T-cell (primary cell): ENCODE results near the gene ARPC4. TPM values are rescaled to one million over a fixed set of nuclear protein-coding genes. Genes with fewer than 3 reads are reported as not detected.
"Not testable (repeated sequence)": the region's sequence is repeated elsewhere in the genome, so short reads cannot be mapped to it uniquely, and the experiment has no call there.

Experiments used
- ATAC-seq, 4 experiments: fragments of 200-7000 bp in 3 of 4; fragments of 150-1000 bp in 1 of 4; cut with Tn5 transposase; replicated peaks in 1 of 4; 1 replicate in 3 of 4; 2 replicates in 1 of 4; pipeline ENCODE4 v1.10.0; 2021; ENCODE audit warnings: moderate library complexity in 3 of 4, mild to moderate bottlenecking in 2 of 4, moderate number of reproducible peaks in 1 of 4
- CTCF ChIA-PET, 2 donors: fragments of 300-600 bp; sonication (Branson Sonifier 250); formaldehyde crosslinking; loops; one replicate each; lab custom pipeline; 2022; ENCODE audit warnings: antibody characterized with exemption in 2 of 2; lab: Charles Lee
- POLR2A ChIA-PET, 2 donors: fragments of 300-600 bp; sonication (Branson Sonifier 250); formaldehyde crosslinking; loops; one replicate each; lab custom pipeline; 2022; ENCODE audit warnings: antibody characterized with exemption in 2 of 2; lab: Charles Lee
- DNase-seq, 35 experiments: peaks; one replicate each; pipeline versions ENCODE4 v3.0.0 to v3.0.0-alpha.2; 2013 to 2023
- H3K27ac ChIP-seq: one replicate; pipeline ENCODE4 v1.5.1; 2013; ENCODE audit warnings: low read length
- H3K27me3 ChIP-seq, 2 experiments: replicated peaks in 1 of 2; 1 replicate in 1 of 2; 2 replicates in 1 of 2; pipeline versions ENCODE4 v1.6.1 to v1.7.0; 2013; ENCODE audit warnings: low read length in 1 of 2, mixed read lengths in 1 of 2; ENCODE audit not compliant: control insufficient read depth in 2 of 2, insufficient read depth in 2 of 2; ENCODE audit errors: extremely low read depth in 1 of 2
- H3K36me3 ChIP-seq, 2 donors: 1 replicate in 1 of 2; 2 replicates in 1 of 2; pipeline versions ENCODE4 v1.6.1 to v1.7.0; 2013; ENCODE audit warnings: low read length in 1 of 2; ENCODE audit not compliant: control insufficient read depth in 2 of 2, insufficient read depth in 1 of 2; ENCODE audit errors: extremely low read depth in 1 of 2
- H3K4me1 ChIP-seq, 2 experiments: 1 replicate in 1 of 2; 2 replicates in 1 of 2; pipeline versions ENCODE4 v1.6.1 to v1.7.0; 2013; ENCODE audit warnings: low read length in 2 of 2, mixed read lengths in 1 of 2; ENCODE audit not compliant: insufficient read depth in 2 of 2, control insufficient read depth in 1 of 2; ENCODE audit errors: extremely low read depth in 1 of 2
- H3K4me3 ChIP-seq, 2 donors: 1 replicate in 1 of 2; 2 replicates in 1 of 2; pipeline versions ENCODE4 v1.5.1 to v1.7.0; 2013; ENCODE audit warnings: mild to moderate bottlenecking in 2 of 2, low read length in 1 of 2, moderate library complexity in 1 of 2; ENCODE audit not compliant: control insufficient read depth in 1 of 2; ENCODE audit errors: extremely low read depth in 1 of 2
- H3K9me3 ChIP-seq: 2 replicates; pipeline ENCODE4 v1.7.0; 2013
- H3K27ac Mint-ChIP-seq, 2 donors: one replicate each; pipeline ENCODE4 v1.8.0; 2020 to 2021; ENCODE audit warnings: mild to moderate bottlenecking in 2 of 2, mixed read lengths in 2 of 2
- H3K27me3 Mint-ChIP-seq, 2 donors: one replicate each; pipeline ENCODE4 v1.8.0; 2021 to 2022; ENCODE audit warnings: mixed read lengths in 2 of 2
- H3K36me3 Mint-ChIP-seq: one replicate; pipeline ENCODE4 v1.8.0; 2021; ENCODE audit warnings: mixed read lengths
- H3K4me1 Mint-ChIP-seq, 3 donors: one replicate each; pipeline ENCODE4 v1.8.0; 2020 to 2022; ENCODE audit warnings: mixed read lengths in 3 of 3, mild to moderate bottlenecking in 1 of 3
- H3K4me3 Mint-ChIP-seq, 3 donors: one replicate each; pipeline ENCODE4 v1.8.0; 2020 to 2022; ENCODE audit warnings: mild to moderate bottlenecking in 3 of 3, mixed read lengths in 3 of 3, moderate library complexity in 3 of 3
- H3K9me3 Mint-ChIP-seq, 3 donors: one replicate each; pipeline ENCODE4 v1.8.0; 2020 to 2022; ENCODE audit warnings: mixed read lengths in 3 of 3
- WGBS: methylation state at CpG from one replicate; pipeline ENCODE4 v1.1.5; 2013; ENCODE audit warnings: missing lambda C conversion rate; ENCODE audit not compliant: insufficient coverage; 5-methylcytosine and 5-hydroxymethylcytosine counted together
- total RNA-seq, 35 experiments: library from RNA in 6 of 35; stranded (reverse) in 6 of 35; fragments of 120-200 nt in 1 of 35; gene quantifications; one replicate each; pipeline versions ENCODE4 v1.2.1 to v1.2.4 and lab custom pipeline; 2013 to 2026

The ARPC4 gene
- total RNA-seq, 5 donors from 2014 or later (not counting 1 experiment from before 2014, with no cell fraction given) = 144 to 160 (median 147) TPM

DNA sequence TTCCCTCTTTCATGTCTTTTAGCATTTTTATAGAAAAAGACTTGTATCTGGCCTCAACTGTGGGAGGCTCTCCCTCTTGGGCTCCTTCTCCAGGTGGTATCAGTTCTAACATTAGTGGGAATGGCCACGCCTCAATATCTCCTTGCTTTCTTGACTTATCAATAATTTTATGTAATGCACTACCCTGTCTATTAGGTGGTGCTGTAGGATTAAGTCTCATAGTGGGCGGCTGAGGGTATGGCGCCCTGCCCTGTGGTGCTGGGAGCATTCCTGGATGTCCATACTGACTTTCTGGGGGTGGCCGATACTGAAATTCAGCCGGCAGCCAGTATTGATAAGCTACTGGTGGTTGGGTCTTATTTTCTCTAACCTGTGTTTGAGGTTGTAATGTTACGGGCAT lies 59.6 kb downstream of the ARPC4 start:
- H3K9me3 ChIP-seq = no peaks in the 10 kb centered on the region
- Mint-ChIP-seq H3K36me3 (no peaks in the 10 kb centered on the region), H3K9me3 (no peaks in the 10 kb centered on the region), H3K4me1 (peaks cover 0 to 13% (median 6%) of the 10 kb centered on the region in 3 donors), H3K4me3 (no peak overlapping the region), H3K27me3 (peaks cover 3 to 5% of the 10 kb centered on the region in 2 donors), H3K27ac (no peak overlapping the region)
- ChIA-PET CTCF (no interaction called here), POLR2A (no interaction called here)
- H3K4me1 ChIP-seq = no peaks in the 10 kb centered on the region
- H3K4me3 ChIP-seq = no peak overlapping the region
- H3K27me3 ChIP-seq = no peaks in the 10 kb centered on the region
- no peak for ATAC-seq
- WGBS = 95% methylated on average over 5 of the region's 6 CpGs
- no peaks in the 10 kb centered on the region for H3K36me3 ChIP-seq
- no peak for DNase-seq
- no peak overlapping the region for H3K27ac ChIP-seq

DNA sequence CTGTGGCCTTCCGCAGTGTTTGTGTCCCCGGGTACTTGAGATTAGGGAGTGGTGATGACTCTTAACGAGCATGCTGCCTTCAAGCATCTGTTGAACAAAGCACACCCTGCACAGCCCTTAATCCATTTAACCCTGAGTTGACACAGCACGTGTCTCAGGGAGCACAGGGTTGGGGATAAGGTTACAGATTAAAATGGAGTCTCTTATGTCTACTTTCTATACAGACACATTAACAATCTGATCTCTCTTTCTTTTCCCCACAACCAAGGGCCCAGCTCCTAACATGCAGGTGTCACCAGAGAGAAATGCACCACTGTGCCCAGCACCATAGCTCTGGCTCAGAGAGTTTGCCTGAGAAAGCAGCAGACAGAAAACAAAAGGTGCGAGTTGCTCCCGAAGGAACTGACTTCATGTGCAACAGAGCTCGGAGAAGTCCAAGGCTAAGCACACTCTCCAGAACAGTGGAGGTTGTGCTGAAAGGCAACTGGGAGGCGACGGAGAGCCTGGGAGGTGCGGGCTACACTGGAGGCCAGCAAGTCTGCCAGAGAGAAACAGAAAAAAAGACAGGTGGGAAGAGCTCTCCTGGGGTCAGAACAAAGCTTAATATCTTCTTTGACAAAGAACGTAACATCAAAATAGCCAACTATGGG lies 61.5 kb downstream of the ARPC4 start:
- H3K36me3 ChIP-seq, H3K9me3 Mint-ChIP-seq, DNase-seq, H3K4me3 Mint-ChIP-seq, H3K4me3 ChIP-seq, H3K27me3 Mint-ChIP-seq, H3K27ac Mint-ChIP-seq, H3K9me3 ChIP-seq, H3K4me1 ChIP-seq, ATAC-seq, H3K4me1 Mint-ChIP-seq, H3K36me3 Mint-ChIP-seq, CTCF ChIA-PET, H3K27me3 ChIP-seq, H3K27ac ChIP-seq: not testable (repeated sequence)
- whole genome bisulfite sequencing = 100% methylated on average over 4 of the region's 11 CpGs
- POLR2A ChIA-PET = interaction anchor here (0.5 to 0.6 kb wide), 2 partner anchors 17 to 47 kb away, joined by 6 to 8 read pairs; no protein-coding TSS in a partner anchor

DNA sequence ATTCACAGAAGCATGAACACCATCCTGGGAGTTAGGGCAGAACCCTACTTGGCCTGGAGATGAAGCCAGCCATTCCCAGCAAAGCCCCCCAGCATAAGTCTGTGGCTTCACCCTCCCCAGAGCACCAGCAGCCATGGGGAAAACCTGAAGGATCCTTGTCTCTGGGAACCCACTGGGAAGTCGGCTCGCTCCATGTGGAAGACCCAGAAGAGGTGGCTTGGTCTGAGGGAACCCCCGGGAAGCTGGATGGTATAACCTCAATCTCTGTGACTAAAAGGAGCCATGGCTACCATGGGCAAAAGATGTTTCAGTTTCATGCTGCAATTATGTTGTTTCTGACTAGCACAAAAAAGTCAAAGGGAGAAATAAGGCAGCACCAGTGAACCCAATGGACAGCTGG lies 62.7 kb downstream of the ARPC4 start:
- ATAC-seq (no peak), DNase-seq (no peak)
- POLR2A ChIA-PET = no interaction called here
- WGBS = 71% methylated on average over 1 of the region's 3 CpGs
- H3K27ac Mint-ChIP-seq = no peak overlapping the region
- peaks cover 3 to 5% of the 10 kb centered on the region in 2 donors for H3K27me3 Mint-ChIP-seq
- H3K27me3 ChIP-seq = no peaks in the 10 kb centered on the region
- H3K9me3 Mint-ChIP-seq = no peaks in the 10 kb centered on the region
- H3K4me1 ChIP-seq = no peaks in the 10 kb centered on the region
- H3K27ac ChIP-seq = no peak overlapping the region
- no peak overlapping the region for H3K4me3 ChIP-seq
- no peak overlapping the region for H3K4me3 Mint-ChIP-seq
- H3K36me3 ChIP-seq = no peaks in the 10 kb centered on the region
- peaks cover 0 to 9% (median 6%) of the 10 kb centered on the region in 3 donors for H3K4me1 Mint-ChIP-seq
- no peaks in the 10 kb centered on the region for H3K9me3 ChIP-seq
- no peaks in the 10 kb centered on the region for H3K36me3 Mint-ChIP-seq
- CTCF ChIA-PET = no interaction called here

Other genes starting within 250 kb of the ARPC4 start
- gene LHFPL4, start 239.3 kb upstream of the ARPC4 start, total RNA-seq = not detected
- gene MTMR14, start 143.6 kb upstream of the ARPC4 start, total RNA-seq = 10 to 100 TPM; 63.6 to 80.4 (median 71.2) TPM
- gene CPNE9, start 89.2 kb upstream of the ARPC4 start, total RNA-seq = 1 to 10 TPM in 1 of 5 donors, under 1 TPM in 3, not detected in 1; 0.19 to 1.5 (median 0.24) TPM
- gene BRPF1, start 61.3 kb upstream of the ARPC4 start, total RNA-seq = 10 to 100 TPM; 28.6 to 46.3 (median 39.0) TPM
- 10 to 100 TPM; 18.3 to 41.3 (median 38.1) TPM for gene OGG1, start 43.1 kb upstream of the ARPC4 start, total RNA-seq
- gene CAMK1, start 23.1 kb upstream of the ARPC4 start, total RNA-seq = 1 to 10 TPM; 1.1 to 1.7 (median 1.3) TPM
- 10 to 100 TPM; 29.1 to 46.5 (median 41.1) TPM for gene TADA3, start 609 bp upstream of the ARPC4 start, total RNA-seq
- 10 to 100 TPM; 59.8 to 94.9 (median 67.4) TPM for gene TTLL3, start 17.2 kb downstream of the ARPC4 start, total RNA-seq
- 10 to 100 TPM; 23.6 to 70.5 (median 64.7) TPM for gene RPUSD3, start 50.9 kb downstream of the ARPC4 start, total RNA-seq
- gene CIDEC, start 87.2 kb downstream of the ARPC4 start, total RNA-seq = under 1 TPM in 1 of 5 donors, not detected in 4; 0.66 TPM
- 10 to 100 TPM; 16.9 to 28.6 (median 23.7) TPM for gene JAGN1, start 97.5 kb downstream of the ARPC4 start, total RNA-seq
- 1 to 10 TPM in 4 of 5 donors, under 1 TPM in 1; 0.68 to 5.1 (median 1.9) TPM for gene IL17RE, start 109.8 kb downstream of the ARPC4 start, total RNA-seq
- gene IL17RC, start 124.0 kb downstream of the ARPC4 start, total RNA-seq = 1 to 10 TPM in 2 of 5 donors, under 1 TPM in 3; 0.54 to 1.2 (median 0.80) TPM
- gene CRELD1, start 140.8 kb downstream of the ARPC4 start, total RNA-seq = 10 to 100 TPM; 23.0 to 55.2 (median 48.0) TPM
- 10 to 100 TPM in 2 of 5 donors, 1 to 10 TPM in 3; 6.6 to 10.5 (median 9.2) TPM for gene PRRT3, start 159.3 kb downstream of the ARPC4 start, total RNA-seq
- 10 to 100 TPM; 33.8 to 47.7 (median 36.6) TPM for gene EMC3, start 193.8 kb downstream of the ARPC4 start, total RNA-seq
- gene FANCD2, start 233.4 kb downstream of the ARPC4 start, total RNA-seq = 10 to 100 TPM; 15.4 to 22.5 (median 18.2) TPM